OCI-LY7 (cell line): ENCODE results near the gene STAT4.

Source experiments
- CTCF ChIP-seq: fragments of 200-600 bp; sonication (generic); conservative IDR thresholded peaks from 2 replicates; pipeline ENCODE4 v1.5.1; 2014; ENCODE audit warnings: mild to moderate bottlenecking, antibody characterized with exemption, low read length, moderate library complexity, mixed read lengths
- EZH2phosphoT487 ChIP-seq: fragments of 200-600 bp; sonication (generic); IDR thresholded peaks from 2 replicates; pipeline ENCODE4 v1.6.1; 2018; ENCODE audit warnings: low read depth, borderline replicate concordance, mild to moderate bottlenecking, mixed run types, antibody characterized with exemption, low read length, moderate library complexity, mixed read lengths

- no peak for TF ChIP-seq CTCF
- no peak for TF ChIP-seq EZH2phosphoT487
Measured at GRCh38 chr2:191151331-191151730, 537 bp upstream of the STAT4 start.
